H54 (cell line): Measurements from ENCODE around the gene LCT.
"Not testable (repeated sequence)": the region's sequence is repeated elsewhere in the genome, so short reads cannot be mapped to it uniquely, and the experiment has no call there.

Experiments used
- DNase-seq: peaks from one replicate; pipeline ENCODE4 v3.0.0; 2011; ENCODE audit warnings: low spot score, mixed read lengths; ENCODE audit not compliant: insufficient read length
- FAIRE-seq: peaks from 3 replicates; lab custom pipeline; 2011; peaks lifted over from hg19 to GRCh38; lab: Jason Lieb, UNC
- POLR2A ChIP-seq: IDR thresholded peaks from 2 replicates; pipeline ENCODE4 v1.6.1; 2011; ENCODE audit warnings: low read depth, mild to moderate bottlenecking, low read length

The LCT gene

DNA sequence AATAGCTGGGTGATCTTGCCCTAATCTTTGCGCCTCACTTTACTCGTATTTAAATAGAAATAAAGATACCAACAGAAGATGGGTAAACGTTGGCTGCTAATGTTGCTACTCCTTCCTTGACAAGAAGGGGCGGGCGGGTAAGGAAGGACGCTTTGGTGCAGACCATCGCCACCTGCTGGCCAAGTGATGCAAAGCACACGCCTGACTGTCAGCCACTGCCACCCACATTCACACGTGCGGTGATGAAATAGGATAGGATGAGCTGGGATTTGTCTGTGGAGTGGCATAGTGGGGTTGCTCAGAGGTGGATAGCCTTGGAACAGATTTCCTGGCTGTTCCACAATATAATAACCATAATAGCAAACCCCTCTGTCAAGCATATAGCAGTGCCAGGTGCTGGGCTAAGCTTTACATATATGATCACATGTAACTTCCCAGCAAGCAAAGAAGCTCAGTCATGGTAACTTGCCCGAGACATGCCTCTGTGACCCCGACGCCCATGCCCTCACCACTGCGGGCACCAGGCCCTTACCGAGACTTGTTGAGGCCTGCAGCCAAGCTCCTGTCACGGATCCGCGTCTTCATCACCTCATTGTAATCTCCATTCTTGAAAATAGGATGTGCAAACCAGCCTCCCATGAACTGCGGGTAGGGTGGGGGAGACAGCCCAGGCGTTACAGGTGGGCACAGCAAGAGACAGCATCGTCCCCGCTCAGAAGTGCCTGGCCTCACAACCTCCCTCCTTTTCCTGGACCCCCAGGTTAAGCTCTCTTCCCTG is 39.3 kb downstream of the LCT start:
- peak; percentile 84 for FAIRE-seq

DNA sequence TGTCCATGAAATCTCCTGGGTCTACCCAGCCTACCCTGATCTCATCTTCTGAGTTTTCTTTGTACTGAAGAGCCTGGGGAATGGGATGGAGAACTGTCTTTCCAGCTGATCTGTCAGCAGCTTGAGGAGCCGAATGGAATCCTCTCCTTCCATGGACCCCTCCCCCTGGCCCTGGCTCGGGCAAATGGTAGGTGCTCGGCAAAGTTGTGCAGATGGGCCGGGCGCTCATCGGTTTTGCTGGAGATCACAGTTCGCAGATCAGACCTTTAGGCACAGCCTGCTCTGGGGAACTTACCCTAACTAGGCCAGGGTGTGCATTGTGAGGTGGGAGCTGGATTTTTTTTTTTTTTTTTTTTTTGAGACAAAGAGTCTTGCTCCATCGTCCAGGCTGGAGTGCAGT is 40.4 kb downstream of the LCT start:
- FAIRE-seq = no peak
- no peak for TF ChIP-seq POLR2A
- no peak for DNase-seq

More for the DNA sequence above, 39.3 kb downstream of the LCT start:
- peak; percentile 69 for DNase-seq
- TF ChIP-seq POLR2A = no peak

DNA sequence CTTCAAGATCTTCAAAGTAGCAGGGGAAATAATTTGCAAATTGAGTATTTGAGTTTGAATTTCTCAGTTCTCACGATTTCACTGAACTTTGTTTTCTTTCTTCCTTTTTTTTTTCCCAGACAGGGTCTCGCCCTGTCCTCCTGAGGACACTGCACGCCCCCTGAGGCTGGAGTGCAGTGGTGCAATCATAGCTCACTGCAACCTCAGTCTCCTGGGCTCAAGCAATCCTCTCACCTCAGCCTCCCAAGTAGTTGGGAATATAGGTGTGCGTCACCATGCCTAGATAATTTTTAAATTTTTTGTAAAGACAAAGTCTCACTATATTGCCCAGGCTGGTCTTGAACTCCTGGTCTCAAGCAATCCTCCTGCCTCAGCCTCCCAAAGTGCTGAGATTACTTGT is 41.3 kb downstream of the LCT start:
- DNase-seq, FAIRE-seq: not testable (repeated sequence)

DNA sequence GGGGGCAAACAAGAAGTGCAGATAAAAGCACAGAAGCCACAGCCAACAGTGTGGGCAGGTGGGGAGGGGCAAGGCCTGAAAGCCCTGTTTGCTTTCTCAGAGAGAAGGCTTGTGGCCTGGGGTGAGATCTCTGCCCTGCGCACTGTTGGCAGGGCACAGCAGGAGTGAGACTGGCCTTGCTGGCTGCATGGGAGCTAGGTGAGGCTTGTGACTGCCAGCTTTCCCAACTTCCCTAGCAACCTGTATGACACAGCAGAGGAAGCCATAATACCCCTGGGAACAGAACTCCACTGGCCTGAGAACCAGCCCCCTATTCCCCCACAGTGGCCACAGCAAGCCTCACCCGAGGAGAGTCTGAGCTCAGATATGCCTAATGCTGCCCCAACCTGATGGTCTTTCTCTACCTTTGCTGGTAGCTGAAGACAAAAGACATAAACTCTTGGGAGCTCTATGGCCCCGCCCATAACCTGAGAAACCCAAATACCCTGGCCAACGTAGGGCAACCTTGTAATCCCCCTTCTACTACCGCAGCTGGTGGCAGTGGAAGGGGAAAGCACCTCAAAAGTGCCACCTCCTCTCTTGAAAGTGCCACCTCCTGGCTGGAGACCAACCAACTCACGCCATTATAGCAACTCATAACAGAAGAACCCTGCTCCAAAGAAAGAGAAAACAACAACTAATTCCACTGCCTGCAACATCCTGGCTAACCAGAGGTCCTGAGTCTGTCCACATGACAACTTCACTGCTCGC is 44.4 kb downstream of the LCT start:
- FAIRE-seq = no peak
- no peak for DNase-seq
- no peak for TF ChIP-seq POLR2A

DNA sequence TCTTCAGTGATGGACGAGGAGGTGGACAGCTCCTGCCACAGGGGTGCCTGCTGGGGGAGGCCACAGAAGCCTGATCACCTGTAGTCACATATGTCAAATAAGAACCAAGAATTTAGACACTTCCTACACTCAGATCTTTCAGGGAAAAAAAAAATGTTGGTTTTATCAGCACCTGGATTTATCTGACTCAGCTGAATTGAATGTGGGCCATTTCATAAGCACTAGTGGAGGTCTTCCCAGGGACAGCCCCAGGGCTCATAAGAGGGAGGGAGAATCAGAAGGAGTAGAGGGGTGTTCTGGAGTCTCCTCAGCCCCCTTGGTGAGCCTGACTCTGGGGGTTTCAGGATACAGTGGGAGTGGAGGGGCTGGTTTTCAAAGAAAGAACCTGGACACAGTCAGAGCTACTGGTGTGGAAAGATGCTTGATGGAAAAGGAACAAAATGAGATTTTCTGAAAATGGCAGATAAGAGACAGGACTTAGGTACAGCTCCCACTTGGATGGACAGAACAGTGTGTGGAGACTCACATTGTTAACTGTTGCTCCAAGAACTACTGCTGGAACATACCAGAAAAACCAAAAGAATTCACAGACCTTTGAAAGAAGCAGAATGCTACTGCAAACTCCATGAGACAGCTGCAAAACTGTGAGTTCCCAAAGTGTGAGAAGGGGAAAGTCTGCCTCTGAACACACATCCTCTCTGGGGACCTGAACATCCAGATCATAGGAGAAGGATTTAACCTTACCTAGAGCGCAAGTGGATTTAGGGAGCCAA is 45.4 kb downstream of the LCT start:
- DNase-seq (no peak), FAIRE-seq (no peak)
- no peak for TF ChIP-seq POLR2A

DNA sequence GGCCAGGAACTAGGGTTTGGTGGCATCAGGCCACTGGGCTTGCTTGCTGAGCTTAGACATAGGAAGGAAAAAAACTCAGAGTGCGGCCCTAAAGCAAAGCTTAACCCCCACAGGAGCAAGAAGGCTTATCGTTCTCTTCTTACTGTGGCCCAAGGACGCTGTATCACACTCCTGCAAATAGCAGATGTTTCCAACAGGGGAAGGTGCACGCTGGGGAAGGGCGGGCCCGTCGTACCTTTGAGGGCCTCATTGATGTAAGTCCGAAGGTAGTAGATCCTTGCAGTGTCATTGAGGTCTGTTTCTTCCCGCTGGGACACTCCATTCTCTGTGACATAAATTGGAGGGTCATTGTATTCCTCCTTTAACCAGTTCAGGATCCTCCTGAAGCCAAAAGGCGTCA is 46.6 kb downstream of the LCT start:
- no peak for FAIRE-seq

DNA sequence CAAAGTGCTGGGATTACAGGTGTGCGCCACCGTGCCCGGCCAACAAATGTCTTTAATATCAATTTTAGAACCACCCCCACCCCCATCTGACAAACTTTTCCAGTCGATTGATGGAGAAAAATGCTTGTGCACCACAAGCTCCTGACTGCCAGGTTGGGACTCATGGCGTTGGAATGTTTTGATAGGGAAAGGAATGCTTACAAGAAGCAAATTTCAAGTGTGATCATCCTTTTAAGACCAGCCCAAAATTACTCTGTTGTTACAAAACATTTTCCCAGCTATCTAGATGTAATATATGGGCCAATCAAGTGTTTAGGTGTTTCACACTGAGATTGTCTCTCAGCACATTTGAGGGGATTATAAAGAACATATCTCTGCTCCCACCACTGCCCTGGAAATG is 50.2 kb downstream of the LCT start:
- FAIRE-seq (peak; percentile 93), DNase-seq (peak; percentile 49)

More for the DNA sequence above, 46.6 kb downstream of the LCT start:
- TF ChIP-seq POLR2A = no peak
- no peak for DNase-seq

DNA sequence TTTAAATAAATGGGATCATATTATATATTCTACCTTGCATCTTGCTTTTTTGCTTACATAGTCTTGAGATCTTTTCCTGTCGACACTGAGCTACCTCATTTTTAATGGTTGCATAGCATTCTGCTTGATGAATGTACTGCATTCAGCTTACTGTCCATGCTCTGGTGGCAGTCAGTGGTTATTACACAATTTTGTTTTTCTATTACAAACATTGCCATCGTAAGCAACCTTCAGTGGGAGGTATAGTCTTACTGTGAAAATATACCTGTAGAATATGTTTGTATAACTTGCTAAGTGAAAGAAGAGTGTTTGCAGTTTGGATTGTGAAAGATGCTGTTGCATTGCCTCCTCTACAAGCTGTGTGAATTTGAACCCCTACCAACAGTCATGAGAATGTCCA is 52.0 kb downstream of the LCT start:
- FAIRE-seq = peak; percentile 43
- DNase-seq = no peak
- TF ChIP-seq POLR2A = no peak

More for the DNA sequence above, 50.2 kb downstream of the LCT start:
- no peak for TF ChIP-seq POLR2A

DNA sequence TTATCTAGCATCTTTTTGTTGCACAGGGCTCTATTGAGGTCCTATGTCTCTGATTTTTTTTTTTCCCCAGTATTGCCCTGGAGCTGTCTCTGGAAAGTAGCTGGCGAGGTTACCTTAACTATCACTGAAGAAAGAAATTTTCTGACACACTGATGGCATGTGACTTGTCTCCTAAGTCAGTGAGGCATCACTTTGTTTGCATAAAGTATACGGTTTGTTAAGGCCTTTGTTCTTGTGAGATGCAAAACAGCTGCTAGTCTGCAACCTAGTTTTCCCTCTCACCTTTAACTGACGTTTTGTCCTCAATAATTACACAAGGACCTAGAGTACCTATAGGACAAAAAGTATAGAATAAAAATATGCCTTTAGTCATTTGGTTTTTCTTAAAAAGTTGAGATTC is 53.5 kb downstream of the LCT start:
- FAIRE-seq = peak; percentile 61
- no peak for TF ChIP-seq POLR2A
- no peak for DNase-seq

DNA sequence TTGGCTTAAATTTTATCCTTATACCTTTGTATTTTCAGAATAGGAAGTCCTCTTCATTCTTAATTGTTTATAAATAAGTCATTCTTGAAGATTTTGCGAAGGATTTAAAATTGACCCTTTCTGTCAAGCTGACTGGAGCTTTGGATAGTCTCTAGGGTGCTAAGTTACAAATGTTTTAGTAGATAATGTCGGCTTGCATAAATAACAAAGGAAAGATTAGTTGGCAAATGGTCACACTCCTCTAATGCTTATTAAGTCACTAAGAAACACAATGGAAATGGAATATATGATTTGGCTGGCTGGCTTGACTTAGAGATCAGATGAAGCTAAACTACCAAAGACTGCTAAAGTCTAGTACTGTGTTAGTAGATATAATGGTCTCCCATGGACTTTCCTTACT is 54.8 kb downstream of the LCT start:
- TF ChIP-seq POLR2A = no peak
- FAIRE-seq = no peak
- DNase-seq = no peak

DNA sequence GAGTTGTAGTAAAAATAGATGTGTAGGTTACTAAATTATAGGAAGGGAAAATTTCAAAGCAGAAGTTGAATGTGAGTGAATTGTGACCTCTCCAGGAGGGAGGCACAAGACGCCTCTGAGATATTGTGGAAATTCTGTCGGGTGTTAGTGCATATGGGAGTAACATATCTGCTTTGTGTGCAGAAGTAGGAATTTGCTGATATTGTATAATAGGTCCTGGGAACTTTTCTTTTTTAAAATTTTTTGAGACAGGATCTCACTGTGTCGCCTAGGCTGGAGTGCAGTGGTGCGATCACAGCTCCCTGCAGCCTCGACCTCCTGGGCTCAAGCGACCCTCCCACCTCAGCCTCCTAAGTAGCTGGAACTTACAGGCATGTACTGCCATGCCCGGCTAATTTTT is 60.6 kb downstream of the LCT start:
- no peak for DNase-seq
- no peak for FAIRE-seq
- TF ChIP-seq POLR2A = no peak

DNA sequence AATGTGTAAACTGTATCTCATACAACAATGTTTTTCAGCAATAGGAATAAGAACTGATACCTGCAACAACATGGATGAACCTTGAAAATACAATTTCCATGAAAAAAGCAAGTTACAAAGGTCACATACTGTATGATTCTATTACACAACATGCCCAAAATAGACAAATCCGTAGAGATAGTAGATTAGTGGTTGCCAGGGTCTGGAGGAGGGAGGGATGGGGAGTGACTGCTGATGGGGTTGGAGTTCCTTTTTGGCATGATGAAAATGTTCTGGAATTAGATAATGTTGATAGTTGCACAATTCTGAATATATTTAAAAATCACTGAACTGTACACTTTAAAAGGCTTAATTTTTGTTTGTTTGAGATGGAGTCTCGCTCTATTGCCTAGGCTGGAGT is 61.6 kb downstream of the LCT start:
- DNase-seq (no peak), FAIRE-seq (no peak)
- no peak for TF ChIP-seq POLR2A

DNA sequence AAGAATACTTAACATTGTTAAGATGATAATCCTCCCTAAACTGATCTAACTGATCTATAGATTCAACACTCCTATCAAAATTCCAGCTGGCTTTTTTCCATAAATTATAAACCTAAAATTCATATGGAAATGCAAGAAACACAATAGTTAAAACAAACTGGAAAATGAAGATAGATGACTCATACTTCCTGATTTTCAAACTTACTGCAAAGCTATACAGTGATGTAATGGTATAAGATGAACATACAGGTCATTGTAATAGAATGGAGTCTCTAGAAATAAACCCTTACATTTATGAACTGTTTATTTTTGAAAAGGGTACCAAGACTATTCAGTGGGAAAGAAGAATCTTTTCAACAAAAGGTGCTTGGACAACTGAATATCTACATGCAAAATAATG is 63.1 kb downstream of the LCT start:
- TF ChIP-seq POLR2A = no peak
- FAIRE-seq = peak; percentile 87
- no peak for DNase-seq

DNA sequence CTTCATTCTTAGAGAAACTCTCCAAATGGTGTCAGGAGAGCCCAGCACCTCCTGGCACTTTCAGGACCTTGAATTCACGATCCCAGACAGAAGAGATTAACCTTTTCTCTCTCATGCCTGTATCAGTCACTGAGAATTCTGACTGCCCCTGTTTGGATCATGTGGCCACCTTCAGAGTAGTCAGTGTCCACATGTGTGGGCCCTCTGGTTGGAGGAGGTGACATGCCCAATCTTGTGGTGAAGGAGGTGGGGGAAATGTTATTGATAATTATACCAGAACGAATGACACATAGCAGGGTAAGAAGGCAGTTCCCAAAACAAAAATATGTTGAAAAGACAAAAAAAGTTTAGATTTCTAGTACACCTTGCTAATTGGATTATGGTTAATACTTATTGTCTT is 63.7 kb downstream of the LCT start:
- no peak for TF ChIP-seq POLR2A
- FAIRE-seq = peak; percentile 66
- DNase-seq = no peak
